SK-N-SH (cell line): ENCODE data around the gene EXOC8. TPM values are rescaled to one million over a fixed set of nuclear protein-coding genes. Genes with fewer than 3 reads are reported as not detected.

ENCODE experiments used
- CTCF ChIA-PET: fragments of 300-600, 350-600 bp; formaldehyde crosslinking; extraction: SDS; loops from one replicate; lab custom pipeline; 2021; lab: Yijun Ruan, JAX
- POLR2A ChIA-PET: fragments of 350-600 bp; sonication (Branson Sonifier 250); formaldehyde crosslinking; extraction: SDS; loops from one replicate; lab custom pipeline; 2020; ENCODE audit warnings: antibody characterized with exemption, inconsistent platforms; lab: Yijun Ruan, JAX
- DNase-seq: peaks from one replicate; pipeline ENCODE4 v3.0.0; 2012
- H2AFZ ChIP-seq: fragments of 200-600 bp; sonication (generic); 2 replicates; pipeline ENCODE4 v1.8.1; 2016; ENCODE audit warnings: antibody characterized with exemption, mild to moderate bottlenecking, low read depth
- H3F3A ChIP-seq: fragments of 200-600 bp; sonication (generic); replicated peaks from 2 replicates; pipeline ENCODE3; 2016; ENCODE audit warnings: antibody characterized with exemption, mild to moderate bottlenecking; ENCODE audit not compliant: insufficient read depth
- H3K27ac ChIP-seq, 2 experiments: fragments of 200-500 bp in 1 of 2; fragments of 200-600 bp in 1 of 2; sonication (Bioruptor generic) in 1 of 2; sonication (generic), shearing (Covaris generic) in 1 of 2; 2 replicates each; pipeline versions ENCODE4 v1.5.1 to v1.6.1; 2014 to 2016; ENCODE audit warnings: low read depth in 2 of 2, inconsistent platforms in 1 of 2, low read length in 1 of 2, mild to moderate bottlenecking in 1 of 2, mixed read lengths in 1 of 2
- H3K27me3 ChIP-seq: fragments of 200-600 bp; sonication (generic), shearing (Covaris generic); 2 replicates; pipeline ENCODE4 v1.6.1; 2016; ENCODE audit warnings: mixed run types; ENCODE audit not compliant: insufficient read depth
- H3K36me3 ChIP-seq, 2 experiments: fragments of 200-500 bp in 1 of 2; fragments of 200-600 bp in 1 of 2; sonication (Bioruptor generic) in 1 of 2; sonication (generic) in 1 of 2; replicated peaks in 1 of 2; 2 replicates each; pipeline versions ENCODE3 to v1.5.1; 2014 to 2016; ENCODE audit warnings: low read length in 1 of 2, mild to moderate bottlenecking in 1 of 2; ENCODE audit not compliant: insufficient read depth in 2 of 2, control insufficient read depth in 1 of 2
- H3K4me1 ChIP-seq, 2 experiments: fragments of 200-500 bp in 1 of 2; fragments of 200-600 bp in 1 of 2; sonication (Bioruptor generic) in 1 of 2; sonication (generic), shearing (Covaris generic) in 1 of 2; 2 replicates each; pipeline versions ENCODE4 v1.5.1 to v1.6.1; 2014 to 2016; ENCODE audit warnings: low read depth in 1 of 2, low read length in 1 of 2, mixed run types in 1 of 2; ENCODE audit not compliant: insufficient read depth in 2 of 2, control insufficient read depth in 1 of 2
- H3K4me2 ChIP-seq: fragments of 200-600 bp; sonication (generic), shearing (Covaris generic); 2 replicates; pipeline ENCODE4 v1.6.1; 2017; ENCODE audit warnings: mixed run types
- H3K4me3 ChIP-seq, 2 experiments: fragments of 200-500 bp in 1 of 2; fragments of 200-600 bp in 1 of 2; sonication (Bioruptor generic) in 1 of 2; sonication (generic), shearing (Covaris generic) in 1 of 2; 2 replicates each; pipeline versions ENCODE4 v1.5.1 to v1.8.1; 2014 to 2016; ENCODE audit warnings: low read depth in 2 of 2, inconsistent platforms in 1 of 2, low read length in 1 of 2, mild to moderate bottlenecking in 1 of 2, mixed read lengths in 1 of 2, moderate library complexity in 1 of 2
- H3K79me2 ChIP-seq: fragments of 200-600 bp; sonication (generic); 2 replicates; pipeline ENCODE4 v1.8.1; 2017; ENCODE audit warnings: mild to moderate bottlenecking; ENCODE audit not compliant: insufficient read depth
- H3K9ac ChIP-seq: fragments of 200-600 bp; sonication (generic); 2 replicates; pipeline ENCODE4 v1.6.1; 2017; ENCODE audit warnings: mixed run types
- H3K9me2 ChIP-seq: fragments of 200-600 bp; sonication (generic); 2 replicates; pipeline ENCODE4 v1.6.1; 2017; ENCODE audit warnings: mixed run types
- H3K9me3 ChIP-seq: fragments of 200-600 bp; sonication (generic); 2 replicates; pipeline ENCODE4 v1.6.1; 2017; ENCODE audit warnings: mixed run types, mild to moderate bottlenecking, moderate library complexity
- H4K20me1 ChIP-seq: fragments of 200-600 bp; sonication (generic); 2 replicates; pipeline ENCODE4 v1.6.1; 2017; ENCODE audit warnings: mild to moderate bottlenecking, mixed run types; ENCODE audit not compliant: insufficient read depth
- EP300 ChIP-seq, 2 experiments: IDR thresholded peaks; 2 replicates each; pipeline versions ENCODE4 v1.4.0 to v1.6.1; 2012; ENCODE audit warnings: borderline replicate concordance in 1 of 2, low read depth in 1 of 2, low read length in 1 of 2
- FOSL2 ChIP-seq: IDR thresholded peaks from 2 replicates; pipeline ENCODE4 v1.4.0; 2012; ENCODE audit warnings: low read depth, mild to moderate bottlenecking, moderate library complexity, borderline replicate concordance
- GATA2 ChIP-seq: sonication (generic); formaldehyde crosslinking; IDR thresholded peaks from 2 replicates; pipeline ENCODE4 v1.5.0; 2020; ENCODE audit warnings: mild to moderate bottlenecking, missing genetic modification reagents
- JUND ChIP-seq: IDR thresholded peaks from 2 replicates; pipeline ENCODE4 v1.4.0; 2012
- MXI1 ChIP-seq: IDR thresholded peaks from 2 replicates; pipeline ENCODE4 v1.6.1; 2012; ENCODE audit warnings: mild to moderate bottlenecking, low read depth, low read length, improper control_type of control experiment
- POLR2AphosphoS5 ChIP-seq: IDR thresholded peaks from 2 replicates; pipeline ENCODE4 v1.6.1; 2012; ENCODE audit warnings: low read depth, low read length
- TAF1 ChIP-seq: IDR thresholded peaks from 2 replicates; pipeline ENCODE4 v1.6.1; 2012; ENCODE audit warnings: low read depth, mild to moderate bottlenecking, low read length, moderate library complexity, borderline replicate concordance
- YY1 ChIP-seq: IDR thresholded peaks from 2 replicates; pipeline ENCODE4 v1.4.0; 2012; ENCODE audit warnings: low read depth, mild to moderate bottlenecking
- WGBS: methylation state at CpG from one replicate; pipeline ENCODE4 v1.1.6; 2017; ENCODE audit warnings: low lambda C conversion rate; 5-methylcytosine and 5-hydroxymethylcytosine counted together
- polyA plus RNA-seq, 3 experiments: library from polyadenylated mRNA; depleted of rRNA; stranded (reverse); fragments of >200 nt; gene quantifications; 2 replicates each; pipeline ENCODE4 v1.2.3, GENCODE V29; 2012
- TF ChIP-seq, protein P1 (sequence below): fragments of 200-600 bp; sonication (generic); IDR thresholded peaks from 2 replicates; pipeline ENCODE4 v1.6.1; 2017; ENCODE audit warnings: antibody characterized with exemption, mild to moderate bottlenecking, moderate library complexity
- TF ChIP-seq, protein P2 (sequence below): fragments of 150-350 bp; IDR thresholded peaks from 2 replicates; pipeline ENCODE4 v1.6.1; 2017; ENCODE audit warnings: antibody characterized with exemption, low read length, low read depth, borderline replicate concordance

Gene EXOC8
- polyA plus RNA-seq, 1 of the 3 experiments (the other 2 are of a cell fraction): 2.1 TPM

DNA sequence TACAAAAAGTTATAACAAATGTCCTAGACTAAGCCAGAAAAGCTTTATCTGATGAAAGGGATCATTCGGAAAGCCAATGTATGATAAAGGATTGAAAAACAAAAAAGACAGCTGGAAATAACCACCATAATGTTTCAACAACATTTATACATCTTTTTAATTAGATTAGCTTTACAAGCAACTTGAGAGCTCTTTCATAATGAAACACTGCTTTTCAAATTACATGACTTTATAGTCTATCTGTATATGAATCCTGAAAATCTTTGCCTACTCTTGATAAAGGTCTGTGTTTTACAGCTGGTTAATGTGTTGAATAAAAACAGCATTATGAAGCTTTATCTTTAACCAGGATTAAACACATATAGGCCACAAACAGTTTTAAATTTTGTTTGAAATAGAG lies 26.0 kb upstream of the EXOC8 start:
- Histone ChIP-seq H3K9ac (no peak overlapping the region), H3K27ac (no peak overlapping the region), H3K4me2 (no peak overlapping the region), H3K27me3 (no peaks in the 10 kb centered on the region), H3F3A (peaks cover 3% of the 10 kb centered on the region), H3K9me2 (no peaks in the 10 kb centered on the region), H2AFZ (no peak overlapping the region), H3K4me3 (no peak overlapping the region), H3K79me2 (peaks cover 12% of the 10 kb centered on the region), H3K4me1 (peaks cover 0 to 7% of the 10 kb centered on the region in 2 experiments; a peak in 2 of 4 replicates), H3K9me3 (no peaks in the 10 kb centered on the region), H4K20me1 (no peaks in the 10 kb centered on the region), H3K36me3 (peaks cover 30 to 45% of the 10 kb centered on the region in 2 experiments)
- TF ChIP-seq MXI1 (no peak), TAF1 (no peak), FOSL2 (no peak), POLR2AphosphoS5 (no peak)
- CTCF ChIA-PET: interaction anchor here (1.1 to 1.9 kb wide), 3 partner anchors 47 to 226 kb away, joined by 3 to 11 read pairs (median 5); no protein-coding TSS in a partner anchor
- POLR2A ChIA-PET: no interaction called here
- no peak for DNase-seq
- 93% methylated on average over 1 of the region's 1 CpG for WGBS

DNA sequence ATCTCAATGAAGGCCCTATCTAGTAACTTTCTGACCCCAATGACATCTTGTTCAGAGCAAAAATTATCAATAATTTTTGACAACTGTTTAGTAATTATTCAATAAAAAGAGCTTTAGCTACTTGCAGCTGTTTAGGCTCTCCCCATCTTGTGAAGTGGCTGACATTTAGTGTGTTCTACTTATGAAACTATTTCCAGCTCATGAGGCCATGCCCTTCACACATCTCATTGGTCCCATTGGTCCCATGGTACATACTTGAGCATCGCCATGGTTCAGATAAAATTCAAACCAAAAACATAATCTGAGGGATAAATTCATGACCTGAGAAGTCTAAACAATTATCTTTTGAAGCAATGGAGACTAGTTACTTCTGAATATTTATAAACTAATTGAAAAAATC lies 24.7 kb upstream of the EXOC8 start:
- Histone ChIP-seq H3K9ac (no peak overlapping the region), H3K36me3 (peaks cover 30 to 43% of the 10 kb centered on the region in 2 experiments), H2AFZ (no peak overlapping the region), H3K79me2 (peaks cover 12% of the 10 kb centered on the region), H3K27me3 (no peaks in the 10 kb centered on the region), H4K20me1 (no peaks in the 10 kb centered on the region), H3K27ac (no peak overlapping the region), H3K9me3 (no peaks in the 10 kb centered on the region), H3K4me3 (no peak overlapping the region), H3K4me2 (no peak overlapping the region), H3K9me2 (no peaks in the 10 kb centered on the region), H3F3A (peaks cover 6% of the 10 kb centered on the region), H3K4me1 (peaks cover 0 to 9% of the 10 kb centered on the region in 2 experiments; a peak in 2 of 4 replicates)
- POLR2A ChIA-PET: no interaction called here
- CTCF ChIA-PET: interaction anchor here (0.7 to 1.9 kb wide), 6 partner anchors 24 to 241 kb away, joined by 3 to 11 read pairs (median 4); no protein-coding TSS in a partner anchor
- no peak for TF ChIP-seq GATA2 (CRISPR knock-in tag)
- TF ChIP-seq YY1: no peak
- TF ChIP-seq, protein P1, sequence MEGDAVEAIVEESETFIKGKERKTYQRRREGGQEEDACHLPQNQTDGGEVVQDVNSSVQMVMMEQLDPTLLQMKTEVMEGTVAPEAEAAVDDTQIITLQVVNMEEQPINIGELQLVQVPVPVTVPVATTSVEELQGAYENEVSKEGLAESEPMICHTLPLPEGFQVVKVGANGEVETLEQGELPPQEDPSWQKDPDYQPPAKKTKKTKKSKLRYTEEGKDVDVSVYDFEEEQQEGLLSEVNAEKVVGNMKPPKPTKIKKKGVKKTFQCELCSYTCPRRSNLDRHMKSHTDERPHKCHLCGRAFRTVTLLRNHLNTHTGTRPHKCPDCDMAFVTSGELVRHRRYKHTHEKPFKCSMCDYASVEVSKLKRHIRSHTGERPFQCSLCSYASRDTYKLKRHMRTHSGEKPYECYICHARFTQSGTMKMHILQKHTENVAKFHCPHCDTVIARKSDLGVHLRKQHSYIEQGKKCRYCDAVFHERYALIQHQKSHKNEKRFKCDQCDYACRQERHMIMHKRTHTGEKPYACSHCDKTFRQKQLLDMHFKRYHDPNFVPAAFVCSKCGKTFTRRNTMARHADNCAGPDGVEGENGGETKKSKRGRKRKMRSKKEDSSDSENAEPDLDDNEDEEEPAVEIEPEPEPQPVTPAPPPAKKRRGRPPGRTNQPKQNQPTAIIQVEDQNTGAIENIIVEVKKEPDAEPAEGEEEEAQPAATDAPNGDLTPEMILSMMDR: no peak
- WGBS: 93% methylated on average over 1 of the region's 1 CpG
- DNase-seq: no peak

DNA sequence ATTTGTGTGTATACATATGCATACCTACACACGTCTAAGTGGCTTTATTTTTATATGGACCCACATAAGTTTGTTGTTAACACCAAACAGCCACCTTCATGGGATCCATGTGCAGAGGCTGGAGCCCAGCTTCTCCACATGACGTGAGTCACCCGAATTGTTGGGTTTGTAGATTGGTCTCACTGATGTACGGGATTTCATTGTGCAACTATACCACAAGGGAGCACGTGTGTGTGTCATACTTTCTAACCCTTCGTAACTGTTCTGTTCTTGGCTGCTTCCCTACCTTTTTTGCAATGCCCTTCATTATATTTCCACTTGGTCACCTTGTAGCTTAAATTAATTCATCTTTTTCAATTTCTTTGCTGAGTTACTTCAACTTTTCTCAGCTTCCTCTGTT lies 21.5 kb upstream of the EXOC8 start:
- H3K9ac ChIP-seq: no peak overlapping the region
- CTCF ChIA-PET: interaction anchor here (0.6 to 2.5 kb wide), 6 partner anchors 13 to 246 kb away, joined by 3 to 12 read pairs (median 4); no protein-coding TSS in a partner anchor
- peaks cover 0 to 7% of the 10 kb centered on the region in 2 experiments; a peak in 2 of 4 replicates for H3K4me1 ChIP-seq
- no peak overlapping the region for H3K4me2 ChIP-seq
- no peak for DNase-seq
- peaks cover 23 to 29% of the 10 kb centered on the region in 2 experiments for H3K36me3 ChIP-seq
- 80% methylated on average over 6 of the region's 6 CpGs for WGBS
- no peaks in the 10 kb centered on the region for H4K20me1 ChIP-seq
- H3K27ac ChIP-seq: no peak overlapping the region
- no peaks in the 10 kb centered on the region for H3K27me3 ChIP-seq
- POLR2A ChIA-PET: no interaction called here
- peaks cover 8% of the 10 kb centered on the region; the same call in 1 of the 2 replicates for H3K79me2 ChIP-seq
- H3K4me3 ChIP-seq: no peak overlapping the region
- H2AFZ ChIP-seq: no peak overlapping the region
- no peak for TF ChIP-seq JUND
- TF ChIP-seq EP300 (IDR thresholded peaks at IDR 0.05; ENCODE audit: borderline replicate concordance in 1 of 2, low read depth in 1 of 2, low read length in 1 of 2): no peak
- TF ChIP-seq, protein P2, sequence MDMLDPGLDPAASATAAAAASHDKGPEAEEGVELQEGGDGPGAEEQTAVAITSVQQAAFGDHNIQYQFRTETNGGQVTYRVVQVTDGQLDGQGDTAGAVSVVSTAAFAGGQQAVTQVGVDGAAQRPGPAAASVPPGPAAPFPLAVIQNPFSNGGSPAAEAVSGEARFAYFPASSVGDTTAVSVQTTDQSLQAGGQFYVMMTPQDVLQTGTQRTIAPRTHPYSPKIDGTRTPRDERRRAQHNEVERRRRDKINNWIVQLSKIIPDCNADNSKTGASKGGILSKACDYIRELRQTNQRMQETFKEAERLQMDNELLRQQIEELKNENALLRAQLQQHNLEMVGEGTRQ: no peak
- TF ChIP-seq, all 33 proteins: peak for 0
- no peaks in the 10 kb centered on the region for H3K9me2 ChIP-seq
- H3F3A ChIP-seq: peaks cover 8% of the 10 kb centered on the region
- H3K9me3 ChIP-seq: no peaks in the 10 kb centered on the region
